HL-60 (cell line): ENCODE data around the gene SBNO2.

ENCODE experiments used
- CTCF ChIP-seq: IDR thresholded peaks from one replicate; pipeline ENCODE4 v1.5.1; 2011; ENCODE audit warnings: low read length, control low read depth, inconsistent platforms; ENCODE audit not compliant: insufficient read depth
- GABPA ChIP-seq: IDR thresholded peaks from 2 replicates; pipeline ENCODE4 v1.6.1; 2012; ENCODE audit warnings: low read depth
- POLR2AphosphoS5 ChIP-seq: IDR thresholded peaks from 2 replicates; pipeline ENCODE4 v1.6.1; 2012; ENCODE audit warnings: low read depth
- REST ChIP-seq: IDR thresholded peaks from 2 replicates; pipeline ENCODE4 v1.6.1; 2012; ENCODE audit warnings: low read depth; ENCODE audit not compliant: insufficient replicate concordance

GRCh38 chr19:1116726-1117581 lies 57.1 kb downstream of the SBNO2 start:
- no peak for TF ChIP-seq CTCF
- TF ChIP-seq POLR2AphosphoS5 = no peak; the same call in 1 of the 2 replicates
- TF ChIP-seq REST = no peak
- no peak for TF ChIP-seq GABPA
